GM21786 (cell line): ENCODE data around the gene CDH12.
"Not testable (repeated sequence)": the region's sequence is repeated elsewhere in the genome, so short reads cannot be mapped to it uniquely, and the experiment has no call there.

Source experiments
- ATAC-seq: cut with Tn5 transposase; IDR thresholded peaks from one replicate; pipeline ENCODE4 v1.9.1; 2021; ENCODE audit not compliant: unreplicated experiment

CDH12 gene

DNA sequence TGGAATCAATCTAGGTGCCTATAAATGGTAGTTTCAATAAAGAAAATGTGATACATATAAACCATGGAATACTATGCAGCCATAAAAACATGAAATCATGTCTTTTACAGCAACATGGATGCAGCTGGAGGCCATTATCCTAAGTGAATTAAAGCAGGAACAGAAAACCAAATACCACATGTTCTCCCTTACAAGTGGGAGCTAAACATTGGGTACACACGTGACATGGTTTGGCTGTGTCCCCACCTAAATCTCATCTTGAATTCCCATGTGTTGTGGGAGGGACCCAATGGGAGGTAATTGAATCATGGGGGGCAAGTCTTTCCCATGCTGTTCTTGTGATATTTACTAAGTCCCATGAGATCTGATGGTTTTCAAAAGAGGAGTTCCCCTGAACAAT lies 78.9 kb downstream of the CDH12 start:
- not testable (repeated sequence) for ATAC-seq

DNA sequence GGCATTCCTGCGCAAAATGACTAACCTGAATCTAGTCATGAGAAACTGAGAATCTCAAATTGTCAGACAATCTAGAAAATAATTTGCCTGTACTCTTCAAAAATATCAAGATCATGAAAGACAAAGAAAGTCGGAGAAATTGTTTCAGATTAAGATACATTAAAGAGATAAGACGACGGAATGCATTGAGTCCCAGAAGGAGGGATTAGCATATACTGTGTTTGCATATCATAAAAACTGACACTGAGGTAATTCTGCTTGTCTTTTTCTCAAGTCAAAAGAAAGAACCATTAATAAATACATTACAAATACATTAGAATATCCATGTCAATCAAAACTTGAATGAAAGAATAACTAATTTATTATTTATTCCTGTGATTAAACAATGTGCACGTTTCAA lies 88.4 kb downstream of the CDH12 start:
- ATAC-seq = no peak

DNA sequence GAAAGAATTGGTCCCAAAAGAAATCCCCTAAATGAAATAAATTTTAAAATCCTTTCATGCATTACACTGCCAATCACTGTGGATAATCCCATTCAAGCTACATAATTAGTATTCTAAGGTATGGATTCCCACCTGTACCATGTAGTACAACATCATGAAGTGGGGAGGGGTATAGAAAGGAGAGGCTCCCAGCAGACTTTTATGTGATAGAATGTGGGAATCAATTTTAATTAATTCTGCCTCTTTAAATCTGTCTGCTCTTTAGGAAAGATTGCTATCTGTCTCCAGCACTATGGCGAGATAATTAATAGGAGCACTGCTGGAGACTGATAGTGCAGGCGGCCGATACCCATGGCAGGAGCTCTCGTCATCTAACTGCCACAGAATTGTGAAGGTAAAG lies 95.4 kb downstream of the CDH12 start:
- ATAC-seq = no peak

DNA sequence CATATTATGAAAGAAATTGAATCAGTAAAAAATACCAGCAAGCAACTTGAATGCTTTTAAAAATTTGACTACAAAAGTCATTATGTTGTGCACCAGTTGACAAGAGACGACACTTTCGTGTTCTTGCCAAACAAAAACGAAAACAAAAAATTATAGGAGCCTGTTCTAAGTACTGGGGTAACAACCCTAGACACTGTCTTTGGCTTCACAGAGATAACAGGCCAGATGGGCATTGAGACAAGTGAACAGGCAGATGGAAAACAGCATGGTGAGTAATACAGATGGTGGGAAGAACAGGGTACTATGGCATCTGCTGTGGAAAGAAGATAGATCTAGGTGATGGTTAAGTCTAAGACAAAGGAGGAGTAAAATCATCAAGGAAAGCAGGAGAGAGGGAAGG lies 99.0 kb downstream of the CDH12 start:
- no peak for ATAC-seq

DNA sequence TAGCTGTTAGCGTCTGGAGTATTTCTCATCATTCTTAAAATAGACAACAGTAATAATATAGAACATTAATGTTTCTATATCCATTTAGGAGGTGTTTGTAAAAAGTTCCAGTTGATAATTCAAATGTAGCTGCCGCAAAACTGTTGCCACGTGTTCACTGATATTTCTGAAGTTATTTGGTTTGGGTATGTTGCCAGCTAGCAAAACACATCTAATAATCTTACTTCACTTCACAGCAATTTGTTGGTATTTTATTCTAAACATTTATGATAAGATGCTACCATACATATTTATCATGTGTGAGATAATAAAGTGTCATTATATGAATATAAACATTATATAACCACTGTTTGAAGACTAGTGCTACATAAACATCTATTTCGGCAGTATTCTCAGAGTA lies 101.6 kb downstream of the CDH12 start:
- ATAC-seq = no peak

DNA sequence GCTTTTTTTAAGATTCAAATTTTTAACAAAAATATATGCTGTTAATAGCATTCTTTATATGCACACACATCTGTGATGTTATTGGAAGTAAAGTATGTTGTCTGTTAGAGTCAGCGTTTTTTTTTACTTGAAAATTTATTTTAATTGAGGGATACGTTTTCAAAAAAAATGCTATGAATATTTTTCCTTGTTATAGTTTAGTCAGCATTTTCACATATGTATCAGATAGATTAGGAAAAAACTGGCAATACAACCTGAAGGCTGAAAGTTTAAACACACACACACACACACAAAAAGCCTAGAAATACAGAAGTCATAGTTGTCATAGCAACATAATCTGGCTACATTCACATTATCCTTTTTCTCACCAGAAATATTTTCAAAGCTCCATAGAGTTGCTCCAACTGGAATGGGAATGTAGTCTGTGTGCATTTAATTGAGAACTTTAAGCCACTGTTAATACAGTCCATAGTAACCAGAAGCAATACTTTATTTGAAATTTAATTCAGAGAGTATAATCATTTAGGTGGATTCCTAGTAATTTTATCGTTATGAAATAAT lies 116.6 kb downstream of the CDH12 start:
- ATAC-seq = no peak

DNA sequence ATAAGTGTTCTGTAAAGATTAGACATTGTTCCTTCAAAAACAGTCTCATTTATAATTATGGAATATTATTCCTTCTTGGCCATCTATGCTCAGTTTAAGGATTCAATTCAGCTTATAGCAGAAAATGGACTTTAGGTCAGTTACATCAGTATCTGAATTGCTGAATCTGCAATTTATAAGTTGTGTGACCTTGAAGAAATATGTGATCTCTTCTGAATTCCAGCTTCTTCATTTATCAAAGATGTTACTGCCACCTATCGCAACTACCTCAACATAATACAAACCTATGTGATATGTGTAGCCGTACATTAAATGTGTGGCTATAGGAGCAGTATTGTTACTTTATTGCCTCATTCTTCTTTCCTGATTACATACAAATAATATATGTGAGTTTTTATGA lies 118.2 kb downstream of the CDH12 start:
- no peak for ATAC-seq

DNA sequence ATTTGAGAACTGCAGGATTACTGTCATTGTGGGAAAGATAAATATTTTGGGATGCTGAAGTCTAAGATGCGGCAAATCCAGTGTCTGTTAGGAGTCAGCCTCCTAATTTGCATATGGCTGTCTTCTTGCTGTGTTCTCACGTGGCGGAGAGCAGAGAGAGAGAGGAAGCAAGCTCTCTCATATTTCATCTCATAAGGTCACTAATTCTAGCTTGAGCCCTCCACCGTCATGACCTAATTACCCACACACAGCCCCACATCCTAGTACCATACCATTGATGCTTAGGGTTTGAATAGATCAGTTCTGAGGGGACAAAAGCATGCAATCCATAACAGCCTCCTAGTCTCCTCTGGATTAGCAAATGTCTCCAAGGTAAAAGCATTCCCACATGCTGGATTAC lies 124.5 kb downstream of the CDH12 start:
- no peak for ATAC-seq

DNA sequence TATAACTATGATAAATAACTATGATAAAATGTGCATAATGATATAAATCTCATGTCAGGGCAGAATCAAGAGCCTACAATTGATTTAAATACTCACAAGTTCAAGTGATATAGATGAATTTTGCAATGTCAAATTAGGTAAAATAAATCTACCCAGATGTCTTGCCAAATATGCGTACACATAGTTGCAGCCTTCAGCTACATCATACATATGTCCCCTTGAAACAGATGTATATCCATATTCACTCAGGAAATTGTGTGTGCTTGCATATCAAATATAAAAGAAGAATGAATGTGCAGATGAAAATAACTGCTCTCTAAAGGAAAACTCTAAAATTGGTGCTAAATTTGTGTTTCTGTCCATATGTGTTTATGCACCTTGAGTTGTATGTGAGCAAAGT lies 130.7 kb downstream of the CDH12 start:
- ATAC-seq = no peak

DNA sequence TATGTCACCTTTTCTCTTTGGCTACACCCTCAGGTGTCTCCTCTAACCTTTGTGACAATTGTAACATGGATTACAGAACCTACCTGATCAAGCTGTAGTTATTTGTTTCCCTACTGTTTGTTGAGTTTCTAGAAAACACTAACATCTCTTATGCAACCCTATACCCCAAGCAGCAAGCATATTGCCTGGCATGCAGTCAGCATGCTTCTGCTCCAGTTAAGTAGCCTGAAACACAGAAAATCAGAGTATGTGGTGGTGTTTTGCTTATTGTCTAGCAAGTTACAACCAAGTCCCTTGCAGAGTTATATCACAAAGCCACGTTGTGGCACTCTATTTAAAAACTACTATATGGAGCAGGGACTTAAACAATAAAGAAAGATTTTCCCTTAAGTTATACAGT lies 131.1 kb downstream of the CDH12 start:
- no peak for ATAC-seq

DNA sequence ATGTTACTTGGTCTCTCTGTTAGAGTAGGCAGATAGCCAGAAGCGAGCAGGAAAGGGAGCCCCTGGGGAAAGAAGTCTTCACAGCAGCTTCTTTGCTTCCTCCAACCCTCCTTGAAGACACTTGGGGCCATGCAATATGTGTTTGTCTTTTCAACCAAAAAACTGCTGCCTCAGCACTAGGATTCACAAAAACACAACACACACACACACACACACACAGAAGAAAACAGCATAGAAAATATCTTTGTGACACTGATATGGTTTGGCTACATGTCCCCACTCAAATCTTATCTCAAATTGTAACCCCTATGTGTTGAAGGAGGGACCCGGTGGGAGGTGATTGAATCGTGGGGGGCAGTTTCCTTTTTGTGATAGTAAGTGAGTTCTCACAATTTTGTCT lies 133.3 kb downstream of the CDH12 start:
- ATAC-seq = no peak

DNA sequence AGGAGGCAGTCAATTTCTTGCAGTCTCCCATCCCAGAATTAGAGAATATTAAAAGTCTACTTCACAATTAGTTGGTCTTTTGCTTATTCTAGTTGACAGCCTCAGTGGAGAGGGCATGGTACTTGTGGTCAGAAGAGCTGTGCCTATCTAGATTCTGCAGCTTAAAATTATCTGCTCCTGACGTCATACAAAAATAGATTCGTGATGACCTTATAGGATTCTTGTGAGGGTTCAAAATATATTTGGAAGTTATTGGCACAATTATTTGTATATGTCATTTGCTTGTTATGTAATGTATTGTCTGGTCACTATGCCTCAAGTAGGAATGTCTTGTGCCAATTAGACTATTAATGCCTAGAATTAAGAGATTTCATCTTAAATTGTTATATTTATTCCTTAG lies 142.5 kb downstream of the CDH12 start:
- no peak for ATAC-seq

DNA sequence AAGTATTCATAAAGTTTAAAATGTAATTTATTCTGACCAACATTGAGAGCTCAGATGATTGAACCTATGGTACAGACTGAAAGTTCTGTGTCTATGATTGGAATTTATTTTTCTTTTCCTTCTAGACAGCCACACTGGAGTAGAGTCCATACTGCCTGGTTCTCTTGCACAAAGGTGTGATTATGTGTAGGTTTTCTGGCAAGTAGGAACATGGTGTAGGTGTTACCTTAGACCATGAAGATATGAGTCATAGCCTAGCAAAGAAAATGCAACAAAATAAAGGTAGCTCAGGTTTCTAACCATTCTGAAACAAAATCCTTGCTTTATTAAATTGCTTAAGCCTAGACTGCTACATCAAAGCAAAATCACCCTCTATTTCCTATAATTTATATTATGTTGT lies 143.4 kb downstream of the CDH12 start:
- no peak for ATAC-seq

DNA sequence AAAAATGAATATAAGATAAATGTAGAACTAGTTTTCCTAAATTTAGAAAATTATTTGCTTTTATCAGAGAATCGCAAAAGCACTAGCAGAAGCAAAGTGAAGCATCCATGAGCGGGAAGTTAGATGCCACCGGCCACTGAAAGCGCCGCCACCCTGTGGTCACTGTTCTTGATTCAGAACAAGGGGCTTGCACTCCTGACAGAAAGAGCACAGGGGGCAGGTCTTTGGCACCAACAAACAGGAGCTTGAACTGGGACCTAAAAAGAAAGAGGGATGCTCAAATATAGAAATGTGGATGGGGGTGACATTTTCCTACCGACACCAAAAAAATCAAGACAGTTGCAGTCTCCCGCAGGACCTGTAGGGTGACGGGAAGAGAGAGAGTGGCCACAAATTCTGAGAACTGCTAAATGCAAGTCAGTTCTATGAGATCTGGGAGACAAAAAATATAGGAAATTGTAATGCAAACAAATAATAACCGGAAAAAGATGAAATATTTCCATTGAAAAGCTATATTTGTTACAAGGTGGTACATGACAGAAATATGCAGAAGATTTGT lies 144.3 kb downstream of the CDH12 start:
- ATAC-seq = no peak

DNA sequence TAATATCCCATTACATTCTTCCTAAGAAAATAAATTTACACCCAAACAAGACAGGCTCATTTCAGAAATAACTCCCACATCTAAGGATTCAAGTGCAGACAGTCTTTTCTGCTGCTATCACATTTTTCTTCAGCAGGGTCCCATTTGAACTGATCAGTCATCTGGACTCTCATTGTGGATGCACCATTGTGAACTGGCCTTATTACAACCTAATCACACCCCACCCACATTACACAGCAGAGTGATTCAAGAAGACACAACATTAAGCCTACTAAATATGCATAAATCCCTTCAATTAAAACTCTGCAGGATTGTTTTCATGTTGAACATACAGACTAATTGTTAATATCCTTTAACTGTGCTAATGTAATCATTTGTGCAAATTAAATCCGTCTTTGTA lies 146.2 kb downstream of the CDH12 start:
- ATAC-seq = no peak

DNA sequence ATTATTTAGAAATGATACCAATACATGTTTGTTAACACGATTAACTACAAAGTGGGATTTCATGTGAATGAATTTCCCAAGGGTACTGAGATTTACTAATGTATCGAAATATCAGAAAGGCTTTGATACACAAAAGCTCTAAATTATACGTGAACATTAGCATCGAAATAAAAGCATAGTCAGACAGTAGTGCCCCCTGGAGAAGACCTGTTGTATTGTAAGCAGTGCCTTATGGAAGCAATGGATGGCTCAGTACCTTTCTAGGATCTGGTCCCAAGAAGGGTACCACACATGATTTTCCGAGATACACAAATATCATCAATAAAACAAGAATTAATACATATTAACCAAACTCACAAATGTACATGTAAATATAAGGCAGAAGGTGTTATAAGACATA lies 153.8 kb downstream of the CDH12 start:
- ATAC-seq = no peak

DNA sequence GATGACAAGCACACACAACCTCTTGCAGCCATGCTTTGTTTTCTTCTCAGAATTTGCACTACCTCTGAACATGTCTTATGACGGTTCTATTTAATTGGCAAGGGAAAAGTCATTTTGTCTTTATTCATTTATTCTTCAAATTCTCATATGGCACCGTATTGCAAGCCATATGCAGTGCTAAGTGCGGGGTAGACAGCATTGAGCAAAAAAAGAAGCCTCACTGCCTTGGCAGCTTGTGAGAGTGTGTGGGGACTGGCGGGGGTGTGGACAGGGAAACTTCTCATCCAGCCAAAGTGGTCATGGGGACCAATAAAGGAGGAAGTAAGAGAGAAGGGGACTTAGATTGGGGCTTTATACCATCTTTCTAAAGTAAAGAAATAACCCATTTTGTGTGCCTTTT lies 160.0 kb downstream of the CDH12 start:
- no peak for ATAC-seq

DNA sequence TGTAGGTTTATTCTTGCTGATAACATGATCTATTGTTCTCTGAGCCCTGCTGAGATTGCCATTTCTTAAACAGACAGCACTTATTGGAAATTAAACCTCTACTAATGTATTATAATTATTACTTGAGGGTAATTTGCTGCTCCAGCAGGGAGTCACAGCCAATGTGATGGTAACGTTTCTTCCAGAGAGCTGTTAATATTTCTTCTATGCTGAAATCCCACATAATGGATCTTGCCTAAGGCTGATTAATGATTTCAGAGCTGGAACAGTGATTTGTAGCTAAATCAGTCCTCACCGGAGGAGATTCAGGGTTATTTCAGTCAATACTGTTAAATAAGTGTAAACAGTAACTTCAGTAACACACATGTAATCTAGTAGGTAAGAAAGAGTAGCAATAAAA lies 170.1 kb downstream of the CDH12 start:
- ATAC-seq = no peak

DNA sequence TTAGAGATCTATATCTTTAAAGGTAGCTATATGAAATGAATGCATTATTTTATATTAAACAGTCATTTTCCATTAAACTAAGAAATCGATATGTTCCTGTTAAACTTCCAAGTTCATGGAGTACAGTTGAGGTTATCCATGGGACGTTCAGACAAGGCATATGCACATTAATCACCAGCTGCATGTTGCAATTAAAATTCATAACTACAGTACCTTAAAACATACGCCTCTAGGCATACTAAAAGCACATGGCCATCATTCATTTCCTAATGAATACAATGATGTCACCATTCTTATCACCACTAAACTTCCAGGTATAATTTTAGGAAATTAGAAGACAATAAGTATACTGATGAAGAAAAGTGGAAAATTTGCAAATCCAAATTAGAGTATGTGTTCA lies 174.3 kb downstream of the CDH12 start:
- ATAC-seq = no peak

DNA sequence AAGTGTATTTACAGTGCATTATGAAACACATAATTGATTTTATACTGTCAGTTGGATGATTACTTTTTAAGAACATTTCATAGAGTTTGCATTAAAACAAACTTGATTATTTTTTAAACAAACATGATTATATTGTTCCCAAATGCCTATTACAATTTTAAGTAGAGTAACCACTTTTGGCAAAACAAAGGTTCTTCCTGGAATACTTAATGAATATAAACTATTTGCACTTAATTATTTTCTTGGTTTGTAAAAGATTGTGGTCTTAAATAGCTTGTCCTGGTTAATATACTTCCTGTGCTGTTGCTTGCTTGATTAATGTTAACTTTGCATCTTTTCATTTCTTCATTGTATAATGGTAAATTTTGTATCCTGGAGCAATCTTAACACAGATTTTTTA lies 180.0 kb downstream of the CDH12 start:
- ATAC-seq = no peak

DNA sequence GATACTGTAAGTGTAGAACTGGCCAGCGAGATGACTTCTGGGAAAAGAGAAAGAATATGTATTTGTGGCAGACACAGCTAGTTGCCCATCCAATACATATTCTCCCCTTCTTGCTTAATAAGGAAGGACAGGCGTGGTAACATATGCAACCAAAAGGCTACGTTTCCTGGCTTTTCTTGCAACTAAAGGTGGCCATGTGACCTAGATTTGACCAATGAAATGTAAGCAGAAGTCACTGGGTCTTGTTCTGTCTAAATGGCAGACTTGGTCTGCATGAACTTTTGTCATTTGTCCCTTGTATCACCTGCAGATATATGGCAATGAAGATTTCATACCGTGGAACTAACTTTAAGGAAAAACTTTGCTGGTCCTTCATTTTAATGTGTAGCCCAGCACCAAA lies 183.8 kb downstream of the CDH12 start:
- ATAC-seq = no peak

DNA sequence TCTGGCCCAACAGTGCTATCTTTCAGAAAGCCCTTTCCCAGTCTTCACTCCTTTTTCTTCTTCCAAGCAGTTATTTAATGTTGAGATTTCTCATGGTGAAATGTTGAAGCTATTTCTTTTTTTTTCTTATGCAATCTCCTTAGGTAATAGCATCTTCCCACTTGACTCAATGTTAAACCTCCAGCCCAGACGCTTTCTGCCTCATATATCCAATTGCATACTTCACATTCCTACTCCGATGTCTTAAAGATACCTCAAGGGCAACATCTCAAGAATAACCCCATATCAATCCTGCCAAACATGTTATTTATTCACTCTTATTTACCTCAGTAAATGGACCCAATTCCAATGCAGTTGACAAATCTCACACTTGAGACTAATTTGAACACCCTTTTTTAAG lies 187.3 kb downstream of the CDH12 start:
- ATAC-seq = no peak

DNA sequence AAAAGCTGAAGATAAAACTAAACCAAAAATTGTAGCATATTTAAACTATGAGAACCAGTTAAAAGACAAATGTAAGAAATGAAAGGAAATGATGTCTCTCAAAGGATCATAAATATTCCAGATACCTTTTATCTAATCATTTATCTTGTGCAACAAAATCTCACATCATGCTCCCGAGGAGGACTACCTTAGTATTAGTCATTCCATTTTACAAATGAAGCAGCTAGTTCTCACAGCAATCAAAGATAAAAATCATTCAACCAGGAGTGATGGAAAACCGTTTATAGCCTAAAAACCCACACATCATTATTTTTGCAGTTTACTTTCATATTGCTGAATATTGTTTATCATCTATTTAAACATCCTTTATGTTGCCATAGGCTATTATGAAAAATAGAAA lies 190.0 kb downstream of the CDH12 start:
- no peak for ATAC-seq

DNA sequence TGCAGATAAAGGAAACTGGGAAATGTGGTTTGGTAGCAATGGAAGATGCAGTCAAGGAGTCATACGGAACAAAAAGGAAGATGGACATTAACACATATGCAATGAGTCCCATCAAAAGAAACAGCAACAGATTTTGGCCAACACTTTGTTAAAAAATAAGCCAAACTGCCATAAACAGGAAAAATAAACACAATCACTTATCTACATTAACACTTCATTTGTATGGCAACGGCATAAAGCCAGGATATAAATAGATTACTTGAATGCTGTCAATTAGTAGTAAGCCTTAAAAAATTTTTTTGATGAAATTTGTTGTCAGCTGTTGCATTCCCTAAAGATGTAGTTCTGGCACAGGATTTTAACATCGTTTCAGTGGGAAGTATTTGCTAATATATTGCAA lies 190.8 kb downstream of the CDH12 start:
- ATAC-seq = no peak
